Stimulated activated naive CD8-positive, alpha-beta T cell treated with anti-CD3 and anti-CD28 coated beads, Interleukin-15, Interleukin-2, amounts not matched to agents 100 ng/mL and 50 ng/mL, for 24 hours (primary cell): ENCODE data around the gene KCNQ1OT1.

Experiments
- H3K27ac Mint-ChIP-seq: one replicate; pipeline ENCODE4 v1.8.0; 2021; ENCODE audit warnings: mild to moderate bottlenecking, mixed read lengths
- H3K27me3 Mint-ChIP-seq: one replicate; pipeline ENCODE4 v1.8.0; 2021; ENCODE audit warnings: mixed read lengths
- H3K36me3 Mint-ChIP-seq: one replicate; pipeline ENCODE4 v1.8.0; 2021; ENCODE audit warnings: low read depth, mixed read lengths
- H3K4me1 Mint-ChIP-seq: one replicate; pipeline ENCODE4 v1.8.0; 2021; ENCODE audit warnings: low read depth, mixed read lengths
- H3K4me3 Mint-ChIP-seq: one replicate; pipeline ENCODE4 v1.8.0; 2021; ENCODE audit warnings: mild to moderate bottlenecking, mixed read lengths
- H3K9me3 Mint-ChIP-seq: one replicate; pipeline ENCODE4 v1.8.0; 2021; ENCODE audit warnings: mixed read lengths

Gene KCNQ1OT1

GRCh38 chr11:2566223-2567025, 133.4 kb downstream of the KCNQ1OT1 start:
- Mint-ChIP-seq H3K4me1 (no peaks in the 10 kb centered on the region), H3K27me3 (no peaks in the 10 kb centered on the region), H3K4me3 (no peak overlapping the region), H3K27ac (no peak overlapping the region), H3K36me3 (no peaks in the 10 kb centered on the region), H3K9me3 (no peaks in the 10 kb centered on the region)

GRCh38 chr11:2565447-2566222, 134.2 kb downstream of the KCNQ1OT1 start:
- Mint-ChIP-seq H3K27me3 (no peaks in the 10 kb centered on the region), H3K9me3 (no peaks in the 10 kb centered on the region), H3K4me3 (no peak overlapping the region), H3K36me3 (no peaks in the 10 kb centered on the region), H3K27ac (no peak overlapping the region), H3K4me1 (no peaks in the 10 kb centered on the region)

GRCh38 chr11:2564588-2565425, 135.0 kb downstream of the KCNQ1OT1 start:
- Mint-ChIP-seq H3K4me1 (no peaks in the 10 kb centered on the region), H3K4me3 (no peak overlapping the region), H3K27me3 (no peaks in the 10 kb centered on the region), H3K36me3 (no peaks in the 10 kb centered on the region), H3K27ac (no peak overlapping the region), H3K9me3 (no peaks in the 10 kb centered on the region)

GRCh38 chr11:2564008-2564530, 135.7 kb downstream of the KCNQ1OT1 start:
- Mint-ChIP-seq H3K4me1 (no peaks in the 10 kb centered on the region), H3K4me3 (no peak overlapping the region), H3K9me3 (no peaks in the 10 kb centered on the region), H3K27ac (no peak overlapping the region), H3K36me3 (no peaks in the 10 kb centered on the region), H3K27me3 (no peaks in the 10 kb centered on the region)

- H3K27me3 Mint-ChIP-seq = no peaks in the 10 kb centered on the region
- no peaks in the 10 kb centered on the region for H3K9me3 Mint-ChIP-seq
- H3K27ac Mint-ChIP-seq = no peak overlapping the region
- no peaks in the 10 kb centered on the region for H3K4me1 Mint-ChIP-seq
- H3K36me3 Mint-ChIP-seq = no peaks in the 10 kb centered on the region
- H3K4me3 Mint-ChIP-seq = no peak overlapping the region
Measured at GRCh38 chr11:2563213-2564007, 136.4 kb downstream of the KCNQ1OT1 start.

GRCh38 chr11:2562890-2563212, 136.9 kb downstream of the KCNQ1OT1 start:
- Mint-ChIP-seq H3K4me3 (no peak overlapping the region), H3K4me1 (no peaks in the 10 kb centered on the region), H3K27ac (no peak overlapping the region), H3K9me3 (no peaks in the 10 kb centered on the region), H3K27me3 (no peaks in the 10 kb centered on the region), H3K36me3 (no peaks in the 10 kb centered on the region)

- no peaks in the 10 kb centered on the region for H3K9me3 Mint-ChIP-seq
Measured at GRCh38 chr11:2561696-2562581, 137.9 kb downstream of the KCNQ1OT1 start.

GRCh38 chr11:2559527-2560311, 140.1 kb downstream of the KCNQ1OT1 start:
- Mint-ChIP-seq H3K27me3 (no peaks in the 10 kb centered on the region), H3K36me3 (no peaks in the 10 kb centered on the region), H3K27ac (no peak overlapping the region), H3K4me3 (no peak overlapping the region), H3K4me1 (no peaks in the 10 kb centered on the region), H3K9me3 (no peaks in the 10 kb centered on the region)

More at GRCh38 chr11:2561696-2562581, 137.9 kb downstream of the KCNQ1OT1 start:
- Mint-ChIP-seq H3K4me3 (no peak overlapping the region), H3K27ac (no peak overlapping the region), H3K4me1 (no peaks in the 10 kb centered on the region), H3K36me3 (no peaks in the 10 kb centered on the region), H3K27me3 (no peaks in the 10 kb centered on the region)

GRCh38 chr11:2558861-2559526, 140.8 kb downstream of the KCNQ1OT1 start:
- Mint-ChIP-seq H3K36me3 (no peaks in the 10 kb centered on the region), H3K27me3 (no peaks in the 10 kb centered on the region), H3K9me3 (no peaks in the 10 kb centered on the region), H3K4me3 (no peak overlapping the region), H3K4me1 (no peaks in the 10 kb centered on the region), H3K27ac (no peak overlapping the region)

GRCh38 chr11:2558397-2558796, 141.4 kb downstream of the KCNQ1OT1 start:
- no peak overlapping the region for H3K4me3 Mint-ChIP-seq
- H3K36me3 Mint-ChIP-seq = no peaks in the 10 kb centered on the region
- H3K9me3 Mint-ChIP-seq = no peaks in the 10 kb centered on the region
- no peak overlapping the region for H3K27ac Mint-ChIP-seq
- no peaks in the 10 kb centered on the region for H3K27me3 Mint-ChIP-seq
- H3K4me1 Mint-ChIP-seq = no peaks in the 10 kb centered on the region
